Vagina (tissue), 2 donors: Measurements from ENCODE around the gene MYO1F. TPM values are rescaled to one million over a fixed set of nuclear protein-coding genes. Genes with fewer than 3 reads are reported as not detected.

Experiments
- DNase-seq, 2 donors: peaks; one replicate each; pipeline ENCODE4 v3.0.0-alpha.2; 2017; ENCODE audit errors: extremely low spot score in 2 of 2
- H3K27ac ChIP-seq: fragments of 200-600 bp; sonication (generic); one replicate; pipeline ENCODE4 v1.5.1; 2019
- H3K27me3 ChIP-seq: fragments of 200-600 bp; sonication (generic); one replicate; pipeline ENCODE4 v1.5.1; 2019
- H3K36me3 ChIP-seq, 2 donors: fragments of 200-600 bp; sonication (generic); one replicate each; pipeline ENCODE4 v1.5.1; 2017 to 2019
- H3K4me1 ChIP-seq: fragments of 200-600 bp; sonication (generic); one replicate; pipeline ENCODE4 v1.5.1; 2019
- H3K4me3 ChIP-seq, 2 donors: fragments of 200-600 bp; sonication (generic); 1 replicate in 1 of 2; 2 replicates in 1 of 2; pipeline ENCODE4 v1.5.1; 2016 to 2019
- H3K9me3 ChIP-seq: fragments of 200-600 bp; sonication (generic); one replicate; pipeline ENCODE4 v1.5.1; 2019
- POLR2A ChIP-seq, 2 donors: fragments of 450-650 bp; IDR thresholded peaks; one replicate each; pipeline ENCODE4 v1.6.1; 2017; ENCODE audit warnings: antibody characterized with exemption in 2 of 2, mild to moderate bottlenecking in 2 of 2, moderate library complexity in 2 of 2
- POLR2AphosphoS5 ChIP-seq, 2 donors: sonication (generic); formaldehyde crosslinking; IDR thresholded peaks; one replicate each; pipeline ENCODE4 v1.9.0; 2017; ENCODE audit warnings: antibody characterized with exemption in 2 of 2, mild to moderate bottlenecking in 2 of 2, low read depth in 1 of 2; ENCODE audit not compliant: insufficient read depth in 1 of 2
- intact Hi-C: fragments of 100-400 bp; cut with DNase I; formaldehyde crosslinking; loops from one replicate; pipeline ENCODE4 v1.15.1; 2023
- total RNA-seq: library from RNA; depleted of rRNA; stranded (reverse); fragments of >200 nt; gene quantifications from one replicate; pipeline ENCODE4 v1.2.3, GENCODE V29; 2016
- TF ChIP-seq, protein P1 (sequence below), 3 experiments: fragments of 450-650 bp in 2 of 3; fragments of 200-600 bp in 1 of 3; sonication (generic) in 1 of 3; IDR thresholded peaks; one replicate each; pipeline ENCODE4 v1.5.1; 2017 to 2019; ENCODE audit warnings: antibody characterized with exemption in 3 of 3, mild to moderate bottlenecking in 2 of 3, moderate library complexity in 2 of 3

Gene MYO1F
- total RNA-seq, 1 donor from 2014 or later = 20.4 TPM

DNA sequence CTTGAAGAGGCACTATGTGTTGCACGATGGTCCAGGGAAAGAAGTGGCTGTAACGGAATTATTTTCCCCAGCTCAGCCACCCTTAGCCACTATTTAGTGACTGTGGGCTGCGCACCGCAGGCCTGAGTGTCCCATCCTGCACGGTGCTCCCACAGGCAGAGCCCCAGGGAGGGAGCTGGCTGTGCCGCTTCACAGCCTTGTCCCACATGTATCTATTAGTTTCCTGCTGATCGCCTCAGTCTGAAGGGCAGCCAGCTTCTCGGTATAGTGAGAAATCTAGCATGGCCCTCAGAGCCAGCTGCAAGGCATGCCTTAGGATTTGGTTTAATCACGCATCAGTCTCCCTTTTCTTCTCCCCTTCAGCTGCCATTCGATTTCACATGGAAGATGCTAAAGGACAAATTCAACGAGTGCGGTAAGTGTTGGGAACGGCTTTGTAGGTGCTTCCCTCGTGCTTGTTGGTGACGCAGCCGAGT, 90.5 kb downstream of the MYO1F start:
- H3K4me1 ChIP-seq = peaks cover 40% of the 10 kb centered on the region
- H3K27ac ChIP-seq = no peak overlapping the region
- TF ChIP-seq POLR2AphosphoS5 (IDR thresholded peaks at IDR 0.05; ENCODE audit: insufficient read depth in 1 of 2, low read depth in 1 of 2) = no peak
- TF ChIP-seq, protein P1, sequence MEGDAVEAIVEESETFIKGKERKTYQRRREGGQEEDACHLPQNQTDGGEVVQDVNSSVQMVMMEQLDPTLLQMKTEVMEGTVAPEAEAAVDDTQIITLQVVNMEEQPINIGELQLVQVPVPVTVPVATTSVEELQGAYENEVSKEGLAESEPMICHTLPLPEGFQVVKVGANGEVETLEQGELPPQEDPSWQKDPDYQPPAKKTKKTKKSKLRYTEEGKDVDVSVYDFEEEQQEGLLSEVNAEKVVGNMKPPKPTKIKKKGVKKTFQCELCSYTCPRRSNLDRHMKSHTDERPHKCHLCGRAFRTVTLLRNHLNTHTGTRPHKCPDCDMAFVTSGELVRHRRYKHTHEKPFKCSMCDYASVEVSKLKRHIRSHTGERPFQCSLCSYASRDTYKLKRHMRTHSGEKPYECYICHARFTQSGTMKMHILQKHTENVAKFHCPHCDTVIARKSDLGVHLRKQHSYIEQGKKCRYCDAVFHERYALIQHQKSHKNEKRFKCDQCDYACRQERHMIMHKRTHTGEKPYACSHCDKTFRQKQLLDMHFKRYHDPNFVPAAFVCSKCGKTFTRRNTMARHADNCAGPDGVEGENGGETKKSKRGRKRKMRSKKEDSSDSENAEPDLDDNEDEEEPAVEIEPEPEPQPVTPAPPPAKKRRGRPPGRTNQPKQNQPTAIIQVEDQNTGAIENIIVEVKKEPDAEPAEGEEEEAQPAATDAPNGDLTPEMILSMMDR (IDR thresholded peaks at IDR 0.05) = no peak
- no peak for TF ChIP-seq POLR2A (IDR thresholded peaks at IDR 0.05)
- no peaks in the 10 kb centered on the region for H3K9me3 ChIP-seq
- H3K36me3 ChIP-seq = peaks cover 0 to 57% of the 10 kb centered on the region in 2 donors
- no peak overlapping the region for H3K4me3 ChIP-seq
- DNase-seq = no peak
- H3K27me3 ChIP-seq = no peaks in the 10 kb centered on the region
- intact Hi-C loops = no loop called here

DNA sequence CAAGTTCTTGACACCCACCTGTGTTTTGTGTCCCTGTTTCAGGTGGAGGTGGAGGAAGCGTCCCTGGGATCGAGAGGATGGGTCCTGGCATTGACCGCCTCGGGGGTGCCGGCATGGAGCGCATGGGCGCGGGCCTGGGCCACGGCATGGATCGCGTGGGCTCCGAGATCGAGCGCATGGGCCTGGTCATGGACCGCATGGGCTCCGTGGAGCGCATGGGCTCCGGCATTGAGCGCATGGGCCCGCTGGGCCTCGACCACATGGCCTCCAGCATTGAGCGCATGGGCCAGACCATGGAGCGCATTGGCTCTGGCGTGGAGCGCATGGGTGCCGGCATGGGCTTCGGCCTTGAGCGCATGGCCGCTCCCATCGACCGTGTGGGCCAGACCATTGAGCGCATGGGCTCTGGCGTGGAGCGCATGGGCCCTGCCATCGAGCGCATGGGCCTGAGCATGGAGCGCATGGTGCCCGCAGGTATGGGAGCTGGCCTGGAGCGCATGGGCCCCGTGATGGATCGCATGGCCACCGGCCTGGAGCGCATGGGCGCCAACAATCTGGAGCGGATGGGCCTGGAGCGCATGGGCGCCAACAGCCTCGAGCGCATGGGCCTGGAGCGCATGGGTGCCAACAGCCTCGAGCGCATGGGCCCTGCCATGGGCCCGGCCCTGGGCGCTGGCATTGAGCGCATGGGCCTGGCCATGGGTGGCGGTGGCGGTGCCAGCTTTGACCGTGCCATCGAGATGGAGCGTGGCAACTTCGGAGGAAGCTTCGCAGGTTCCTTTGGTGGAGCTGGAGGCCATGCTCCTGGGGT, 91.5 kb downstream of the MYO1F start:
- H3K4me3 ChIP-seq = no peak overlapping the region
- no peak overlapping the region for H3K27ac ChIP-seq
- H3K4me1 ChIP-seq = peaks cover 50% of the 10 kb centered on the region
- intact Hi-C loops = no loop called here
- DNase-seq = no peak
- peaks cover 0 to 57% of the 10 kb centered on the region in 2 donors for H3K36me3 ChIP-seq
- no peak for TF ChIP-seq POLR2A (IDR thresholded peaks at IDR 0.05)
- TF ChIP-seq, protein P1 (IDR thresholded peaks at IDR 0.05) = no peak
- no peak for TF ChIP-seq POLR2AphosphoS5 (IDR thresholded peaks at IDR 0.05; ENCODE audit: insufficient read depth in 1 of 2, low read depth in 1 of 2)
- H3K27me3 ChIP-seq = no peaks in the 10 kb centered on the region
- H3K9me3 ChIP-seq = no peaks in the 10 kb centered on the region

DNA sequence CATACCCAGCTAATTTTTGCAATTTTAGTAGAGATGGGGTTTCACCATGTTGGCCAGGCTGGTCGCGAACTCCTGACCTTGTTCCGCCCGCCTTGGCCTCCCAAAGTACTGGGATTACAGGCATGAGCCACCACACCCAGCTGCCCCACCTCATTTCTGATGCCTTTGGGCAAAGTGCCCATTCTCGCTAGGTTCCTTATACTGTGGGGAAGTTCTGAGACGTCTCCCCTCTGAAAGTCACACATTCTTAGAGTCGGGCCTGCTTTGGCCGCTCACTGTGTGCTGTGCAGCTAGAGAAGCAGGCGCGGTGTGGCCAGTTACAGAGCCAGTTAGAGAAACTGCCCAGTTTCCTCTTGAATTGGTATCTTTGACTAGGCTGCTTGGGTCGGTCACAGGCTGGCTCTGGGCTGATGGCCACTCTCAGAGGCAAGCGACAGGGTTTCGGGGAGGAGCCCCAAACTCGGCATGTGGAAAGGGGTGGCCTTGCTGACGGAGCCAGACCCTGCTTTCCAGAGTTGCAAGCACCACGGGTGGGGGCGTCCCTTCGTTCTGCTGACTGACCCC, 92.8 kb downstream of the MYO1F start:
- Histone ChIP-seq H3K36me3 (peaks cover 0 to 58% of the 10 kb centered on the region in 2 donors), H3K4me3 (no peak overlapping the region), H3K4me1 (peaks cover 46% of the 10 kb centered on the region), H3K27me3 (no peaks in the 10 kb centered on the region), H3K27ac (no peak overlapping the region), H3K9me3 (no peaks in the 10 kb centered on the region)
- DNase-seq = no peak
- TF ChIP-seq POLR2AphosphoS5 (IDR thresholded peaks at IDR 0.05; ENCODE audit: insufficient read depth in 1 of 2, low read depth in 1 of 2) (no peak), POLR2A (IDR thresholded peaks at IDR 0.05) (no peak)
- TF ChIP-seq, protein P1 (IDR thresholded peaks at IDR 0.05) = no peak
- intact Hi-C loops = no loop called here

DNA sequence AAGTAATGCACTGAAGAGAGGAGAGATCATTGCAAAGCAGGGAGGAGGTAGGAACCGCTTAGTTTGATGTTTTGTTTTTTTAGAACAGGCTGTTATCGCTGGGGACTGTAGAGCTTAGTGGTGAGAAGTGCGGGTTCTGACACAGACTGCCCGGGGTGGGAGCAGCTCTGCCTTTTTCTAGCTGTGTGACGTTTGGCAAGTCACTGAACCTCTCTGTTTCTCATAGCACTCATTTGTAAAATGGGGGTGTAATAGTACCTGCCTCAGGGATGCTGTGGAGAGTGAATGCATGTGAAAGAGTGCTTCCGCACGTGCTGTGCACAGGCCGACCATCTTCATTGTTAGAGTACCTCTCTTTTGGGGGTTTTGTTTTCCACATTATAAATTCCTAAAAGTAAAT, 94.1 kb downstream of the MYO1F start:
- TF ChIP-seq, protein P1 (IDR thresholded peaks at IDR 0.05) = no peak
- TF ChIP-seq POLR2A (IDR thresholded peaks at IDR 0.05) = no peak
- Histone ChIP-seq H3K27ac (no peak overlapping the region), H3K36me3 (peaks cover 0 to 49% of the 10 kb centered on the region in 2 donors), H3K4me3 (no peak overlapping the region), H3K27me3 (no peaks in the 10 kb centered on the region), H3K4me1 (peaks cover 51% of the 10 kb centered on the region), H3K9me3 (no peaks in the 10 kb centered on the region)
- DNase-seq = no peak
- intact Hi-C loops = no loop called here

DNA sequence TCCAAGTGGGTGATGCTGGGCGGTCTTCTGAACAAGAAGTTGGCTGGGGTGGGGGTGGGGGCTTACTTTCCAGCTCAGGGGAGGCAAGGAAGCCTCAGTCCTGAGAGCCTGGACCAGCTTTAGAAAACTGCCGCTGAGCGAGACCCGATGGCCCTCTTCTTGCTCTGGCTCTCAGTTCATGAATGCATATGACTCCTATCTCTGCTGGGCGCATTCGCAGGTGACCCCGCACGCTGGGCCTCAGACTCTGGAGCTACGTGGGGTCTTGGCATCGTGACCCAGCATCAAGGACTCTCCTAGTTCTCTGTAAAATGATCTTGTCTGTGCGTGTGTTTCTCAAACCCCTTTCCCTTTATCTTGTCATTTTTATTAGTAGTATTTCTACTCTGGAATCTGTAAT, 94.5 kb downstream of the MYO1F start:
- Histone ChIP-seq H3K4me3 (no peak overlapping the region), H3K4me1 (peaks cover 55% of the 10 kb centered on the region), H3K27ac (no peak overlapping the region), H3K9me3 (no peaks in the 10 kb centered on the region), H3K27me3 (no peaks in the 10 kb centered on the region), H3K36me3 (peaks cover 0 to 44% of the 10 kb centered on the region in 2 donors)
- TF ChIP-seq POLR2A (IDR thresholded peaks at IDR 0.05) (no peak), POLR2AphosphoS5 (IDR thresholded peaks at IDR 0.05; ENCODE audit: insufficient read depth in 1 of 2, low read depth in 1 of 2) (no peak)
- TF ChIP-seq, protein P1 (IDR thresholded peaks at IDR 0.05) = no peak
- no peak for DNase-seq
- intact Hi-C loops = no loop called here
